HEK293 (cell line): ENCODE measurements around the gene RDX.

Source experiments
- CTCF ChIA-PET: fragments of 350-600 bp; formaldehyde crosslinking; extraction: SDS; loops from one replicate; lab custom pipeline; 2021; ENCODE audit warnings: antibody characterized with exemption; lab: Yijun Ruan, JAX
- POLR2A ChIA-PET: fragments of 300-600 bp; formaldehyde crosslinking; extraction: SDS; loops from one replicate; lab custom pipeline; 2020; ENCODE audit warnings: antibody characterized with exemption, inconsistent platforms; lab: Yijun Ruan, JAX
- H3K27ac ChIP-seq: fragments of 200-500 bp; sonication (Bioruptor generic); 2 replicates; pipeline ENCODE4 v1.5.1; 2014; ENCODE audit warnings: low read depth, low read length, control low read depth, inconsistent platforms; ENCODE audit errors: extremely low read depth
- H3K36me3 ChIP-seq, 2 experiments: fragments of 200-500 bp in 1 of 2; sonication (Bioruptor generic) in 1 of 2; 1 replicate in 1 of 2; 2 replicates in 1 of 2; pipeline ENCODE4 v1.5.1; 2014 to 2017; ENCODE audit warnings: inconsistent platforms in 2 of 2, low read length in 2 of 2; ENCODE audit not compliant: control insufficient read depth in 2 of 2, insufficient read depth in 1 of 2
- H3K4me1 ChIP-seq: fragments of 200-500 bp; sonication (Bioruptor generic); 2 replicates; pipeline ENCODE4 v1.5.1; 2014; ENCODE audit warnings: mild to moderate bottlenecking, low read length, inconsistent platforms; ENCODE audit not compliant: control insufficient read depth, insufficient read depth
- H3K4me3 ChIP-seq: 2 replicates; pipeline ENCODE4 v1.5.1; 2011; ENCODE audit warnings: low read depth, mild to moderate bottlenecking, control low read depth, low read length, moderate library complexity
- H3K9me3 ChIP-seq: fragments of 200-500 bp; sonication (Bioruptor generic); 2 replicates; pipeline ENCODE4 v1.5.1; 2014; ENCODE audit warnings: low read depth, low read length, inconsistent platforms; ENCODE audit not compliant: control insufficient read depth, insufficient read depth
- GLIS2 ChIP-seq: fragments of 450-650 bp; formaldehyde crosslinking; IDR thresholded peaks from 2 replicates; pipeline ENCODE4 v1.5.1; 2016; ENCODE audit warnings: missing biosample characterization, missing genetic modification characterization
- HOXC10 ChIP-seq: sonication (generic); formaldehyde crosslinking; IDR thresholded peaks from 2 replicates; pipeline ENCODE4 v1.8.1; 2023; ENCODE audit warnings: mild to moderate bottlenecking, missing genetic modification reagents
- HOXD13 ChIP-seq: sonication (generic); formaldehyde crosslinking; IDR thresholded peaks from 2 replicates; pipeline ENCODE4 v1.8.0; 2022; ENCODE audit warnings: missing genetic modification reagents, borderline replicate concordance
- MYNN ChIP-seq: fragments of 450-650 bp; formaldehyde crosslinking; IDR thresholded peaks from 2 replicates; pipeline ENCODE4 v1.5.1; 2016; ENCODE audit warnings: missing biosample characterization, missing genetic modification characterization, borderline replicate concordance
- SCRT2 ChIP-seq: fragments of 450-650 bp; formaldehyde crosslinking; IDR thresholded peaks from 2 replicates; pipeline ENCODE4 v1.5.1; 2016; ENCODE audit warnings: missing biosample characterization, missing genetic modification characterization
- ZBTB1 ChIP-seq: fragments of 450-650 bp; formaldehyde crosslinking; IDR thresholded peaks from 2 replicates; pipeline ENCODE4 v1.5.1; 2016; ENCODE audit warnings: missing biosample characterization, missing genetic modification characterization
- ZEB2 ChIP-seq: fragments of 450-650 bp; formaldehyde crosslinking; IDR thresholded peaks from 2 replicates; pipeline ENCODE4 v1.5.1; 2016; ENCODE audit warnings: missing biosample characterization, missing genetic modification characterization
- ZNF114 ChIP-seq: fragments of 450-650 bp; formaldehyde crosslinking; IDR thresholded peaks from 2 replicates; pipeline ENCODE4 v1.5.0; 2017; ENCODE audit warnings: missing biosample characterization, missing genetic modification characterization
- ZNF24 ChIP-seq: fragments of 450-650 bp; formaldehyde crosslinking; IDR thresholded peaks from 2 replicates; pipeline ENCODE4 v1.5.1; 2016; ENCODE audit warnings: missing biosample characterization, missing genetic modification characterization
- ZNF354C ChIP-seq: fragments of 450-650 bp; formaldehyde crosslinking; IDR thresholded peaks from 2 replicates; pipeline ENCODE4 v1.5.1; 2016; ENCODE audit warnings: missing biosample characterization, missing genetic modification characterization, low read depth, borderline replicate concordance
- ZNF529 ChIP-seq: fragments of 450-650 bp; formaldehyde crosslinking; IDR thresholded peaks from 2 replicates; pipeline ENCODE4 v1.5.1; 2017; ENCODE audit warnings: missing genetic modification characterization, missing biosample characterization; ENCODE audit not compliant: insufficient replicate concordance
- ZNF530 ChIP-seq: fragments of 450-650 bp; formaldehyde crosslinking; IDR thresholded peaks from 2 replicates; pipeline ENCODE4 v1.5.1; 2016; ENCODE audit warnings: low read depth, missing biosample characterization, missing genetic modification characterization
- ZNF558 ChIP-seq: fragments of 450-650 bp; formaldehyde crosslinking; IDR thresholded peaks from 2 replicates; pipeline ENCODE4 v1.5.1; 2016; ENCODE audit warnings: missing biosample characterization, missing genetic modification characterization
- ZNF660 ChIP-seq: fragments of 450-650 bp; IDR thresholded peaks from 2 replicates; pipeline ENCODE4 v1.5.1; 2018; ENCODE audit warnings: missing biosample characterization, mild to moderate bottlenecking, missing genetic modification characterization
- ZNF785 ChIP-seq: fragments of 450-650 bp; formaldehyde crosslinking; IDR thresholded peaks from 2 replicates; pipeline ENCODE4 v1.5.1; 2016; ENCODE audit warnings: missing biosample characterization, missing genetic modification characterization
- ZNF837 ChIP-seq: fragments of 450-650 bp; formaldehyde crosslinking; IDR thresholded peaks from 2 replicates; pipeline ENCODE4 v1.5.1; 2016; ENCODE audit warnings: missing biosample characterization, missing genetic modification characterization
- TF ChIP-seq, protein P1 (sequence below): fragments of 450-650 bp; formaldehyde crosslinking; IDR thresholded peaks from 2 replicates; pipeline ENCODE4 v1.5.1; 2016; ENCODE audit warnings: missing biosample characterization, missing genetic modification characterization, low read depth
- TF ChIP-seq, protein P2 (sequence below): fragments of 450-650 bp; formaldehyde crosslinking; conservative IDR thresholded peaks from 2 replicates; pipeline ENCODE4 v1.5.1; 2016; ENCODE audit warnings: low read depth, missing biosample characterization, missing genetic modification characterization
- TF ChIP-seq, protein P3 (sequence below): fragments of 450-650 bp; formaldehyde crosslinking; IDR thresholded peaks from 2 replicates; pipeline ENCODE4 v1.5.1; 2016; ENCODE audit warnings: missing biosample characterization, missing genetic modification characterization
- TF ChIP-seq, protein P4 (sequence below): fragments of 450-650 bp; formaldehyde crosslinking; IDR thresholded peaks from 2 replicates; pipeline ENCODE4 v1.5.1; 2016; ENCODE audit warnings: missing biosample characterization, missing genetic modification characterization
- TF ChIP-seq, protein P5 (sequence below): fragments of 450-650 bp; formaldehyde crosslinking; IDR thresholded peaks from 2 replicates; pipeline ENCODE4 v1.5.1; 2016; ENCODE audit warnings: missing biosample characterization, missing genetic modification characterization
- TF ChIP-seq, protein P6 (sequence below): fragments of 450-650 bp; formaldehyde crosslinking; IDR thresholded peaks from 2 replicates; pipeline ENCODE4 v1.5.1; 2016; ENCODE audit warnings: missing biosample characterization, missing genetic modification characterization, borderline replicate concordance

Gene RDX

DNA sequence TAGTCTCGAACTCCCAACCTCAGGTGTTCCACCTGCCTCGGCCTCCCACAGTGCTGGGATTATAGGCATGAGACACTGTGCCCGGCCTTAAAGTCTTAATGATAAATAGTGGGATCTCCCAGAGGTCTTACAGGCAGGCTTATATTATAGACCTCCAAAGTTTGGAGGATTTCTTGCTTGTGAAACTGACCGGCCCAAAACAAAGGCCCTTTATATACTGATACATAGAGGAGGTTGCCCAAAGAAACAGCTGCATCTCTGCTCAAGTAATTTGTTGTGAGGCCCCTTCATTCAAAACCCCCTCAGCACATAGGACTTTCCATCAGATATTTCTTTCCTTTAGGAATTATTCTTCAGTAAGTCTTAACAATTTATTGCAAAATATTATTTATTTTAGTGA is 27.4 kb upstream of the RDX start:
- Histone ChIP-seq H3K36me3 (no peaks in the 10 kb centered on the region), H3K27ac (no peak overlapping the region), H3K9me3 (no peaks in the 10 kb centered on the region), H3K4me3 (no peak overlapping the region), H3K4me1 (no peaks in the 10 kb centered on the region)
- POLR2A ChIA-PET: no interaction called here
- no peak for TF ChIP-seq HOXC10 (CRISPR knock-in tag)
- TF ChIP-seq, protein P1, sequence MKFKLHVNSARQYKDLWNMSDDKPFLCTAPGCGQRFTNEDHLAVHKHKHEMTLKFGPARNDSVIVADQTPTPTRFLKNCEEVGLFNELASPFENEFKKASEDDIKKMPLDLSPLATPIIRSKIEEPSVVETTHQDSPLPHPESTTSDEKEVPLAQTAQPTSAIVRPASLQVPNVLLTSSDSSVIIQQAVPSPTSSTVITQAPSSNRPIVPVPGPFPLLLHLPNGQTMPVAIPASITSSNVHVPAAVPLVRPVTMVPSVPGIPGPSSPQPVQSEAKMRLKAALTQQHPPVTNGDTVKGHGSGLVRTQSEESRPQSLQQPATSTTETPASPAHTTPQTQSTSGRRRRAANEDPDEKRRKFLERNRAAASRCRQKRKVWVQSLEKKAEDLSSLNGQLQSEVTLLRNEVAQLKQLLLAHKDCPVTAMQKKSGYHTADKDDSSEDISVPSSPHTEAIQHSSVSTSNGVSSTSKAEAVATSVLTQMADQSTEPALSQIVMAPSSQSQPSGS (tag by site-specific recombination): no peak
- TF ChIP-seq ZNF558: no peak
- no peak for TF ChIP-seq GLIS2
- no peak for TF ChIP-seq ZNF530 (tag by site-specific recombination)
- TF ChIP-seq SCRT2 (tag by site-specific recombination): no peak
- TF ChIP-seq ZNF354C: no peak
- TF ChIP-seq ZNF785 (tag by site-specific recombination): no peak
- CTCF ChIA-PET: no interaction called here

DNA sequence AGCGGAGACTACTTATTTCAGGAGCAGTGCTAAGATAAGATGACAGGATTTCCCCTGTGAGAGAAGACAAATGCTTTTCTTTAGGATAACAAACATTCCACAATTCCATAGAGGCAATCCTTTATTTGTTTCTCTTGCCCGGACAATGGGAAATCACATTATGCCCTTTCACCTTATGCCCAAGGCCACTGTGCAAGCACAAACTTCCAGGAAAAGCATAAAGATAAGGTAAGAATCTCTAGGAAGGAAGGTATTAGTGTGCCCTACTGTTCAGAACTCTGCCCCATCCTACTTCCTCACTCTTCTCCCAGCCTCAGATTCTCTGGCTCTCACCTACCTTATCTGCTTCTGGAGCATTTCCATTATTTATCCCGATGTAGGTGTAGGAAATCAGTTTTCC is 23.1 kb upstream of the RDX start:
- H3K4me1 ChIP-seq: no peaks in the 10 kb centered on the region
- CTCF ChIA-PET: interaction anchor here (0.9 kb wide), 1 partner anchor 26 kb away, joined by 3 read pairs; no protein-coding TSS in a partner anchor
- POLR2A ChIA-PET: interaction anchor here (0.9 to 2.6 kb wide), 3 partner anchors 10 to 23 kb away, joined by 3 to 9 read pairs (median 4); partner anchors contain the start of gene RDX
- TF ChIP-seq MYNN (tag by site-specific recombination) (no peak), ZNF660 (tag by site-specific recombination) (no peak), ZNF24 (tag by site-specific recombination) (no peak), ZNF529 (tag by site-specific recombination) (no peak), ZEB2 (tag by site-specific recombination) (no peak), ZNF837 (tag by site-specific recombination) (no peak), ZBTB1 (tag by site-specific recombination) (no peak), ZNF114 (tag by site-specific recombination) (no peak), HOXD13 (CRISPR knock-in tag) (no peak)
- TF ChIP-seq, protein P2, sequence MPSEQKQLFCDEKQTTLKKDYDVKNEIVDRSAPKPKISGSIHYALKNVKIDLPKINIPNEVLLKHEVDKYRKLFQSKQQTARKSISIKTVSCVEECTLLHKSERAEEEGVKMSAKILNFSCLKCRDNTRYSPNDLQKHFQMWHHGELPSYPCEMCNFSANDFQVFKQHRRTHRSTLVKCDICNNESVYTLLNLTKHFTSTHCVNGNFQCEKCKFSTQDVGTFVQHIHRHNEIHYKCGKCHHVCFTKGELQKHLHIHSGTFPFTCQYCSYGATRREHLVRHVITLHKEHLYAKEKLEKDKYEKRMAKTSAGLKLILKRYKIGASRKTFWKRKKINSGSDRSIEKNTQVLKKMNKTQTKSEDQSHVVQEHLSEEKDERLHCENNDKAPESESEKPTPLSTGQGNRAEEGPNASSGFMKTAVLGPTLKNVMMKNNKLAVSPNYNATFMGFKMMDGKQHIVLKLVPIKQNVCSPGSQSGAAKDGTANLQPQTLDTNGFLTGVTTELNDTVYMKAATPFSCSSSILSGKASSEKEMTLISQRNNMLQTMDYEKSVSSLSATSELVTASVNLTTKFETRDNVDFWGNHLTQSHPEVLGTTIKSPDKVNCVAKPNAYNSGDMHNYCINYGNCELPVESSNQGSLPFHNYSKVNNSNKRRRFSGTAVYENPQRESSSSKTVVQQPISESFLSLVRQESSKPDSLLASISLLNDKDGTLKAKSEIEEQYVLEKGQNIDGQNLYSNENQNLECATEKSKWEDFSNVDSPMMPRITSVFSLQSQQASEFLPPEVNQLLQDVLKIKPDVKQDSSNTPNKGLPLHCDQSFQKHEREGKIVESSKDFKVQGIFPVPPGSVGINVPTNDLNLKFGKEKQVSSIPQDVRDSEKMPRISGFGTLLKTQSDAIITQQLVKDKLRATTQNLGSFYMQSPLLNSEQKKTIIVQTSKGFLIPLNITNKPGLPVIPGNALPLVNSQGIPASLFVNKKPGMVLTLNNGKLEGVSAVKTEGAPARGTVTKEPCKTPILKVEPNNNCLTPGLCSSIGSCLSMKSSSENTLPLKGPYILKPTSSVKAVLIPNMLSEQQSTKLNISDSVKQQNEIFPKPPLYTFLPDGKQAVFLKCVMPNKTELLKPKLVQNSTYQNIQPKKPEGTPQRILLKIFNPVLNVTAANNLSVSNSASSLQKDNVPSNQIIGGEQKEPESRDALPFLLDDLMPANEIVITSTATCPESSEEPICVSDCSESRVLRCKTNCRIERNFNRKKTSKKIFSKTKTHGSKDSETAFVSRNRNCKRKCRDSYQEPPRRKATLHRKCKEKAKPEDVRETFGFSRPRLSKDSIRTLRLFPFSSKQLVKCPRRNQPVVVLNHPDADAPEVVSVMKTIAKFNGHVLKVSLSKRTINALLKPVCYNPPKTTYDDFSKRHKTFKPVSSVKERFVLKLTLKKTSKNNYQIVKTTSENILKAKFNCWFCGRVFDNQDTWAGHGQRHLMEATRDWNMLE (tag by site-specific recombination): no peak
- TF ChIP-seq, protein P3, sequence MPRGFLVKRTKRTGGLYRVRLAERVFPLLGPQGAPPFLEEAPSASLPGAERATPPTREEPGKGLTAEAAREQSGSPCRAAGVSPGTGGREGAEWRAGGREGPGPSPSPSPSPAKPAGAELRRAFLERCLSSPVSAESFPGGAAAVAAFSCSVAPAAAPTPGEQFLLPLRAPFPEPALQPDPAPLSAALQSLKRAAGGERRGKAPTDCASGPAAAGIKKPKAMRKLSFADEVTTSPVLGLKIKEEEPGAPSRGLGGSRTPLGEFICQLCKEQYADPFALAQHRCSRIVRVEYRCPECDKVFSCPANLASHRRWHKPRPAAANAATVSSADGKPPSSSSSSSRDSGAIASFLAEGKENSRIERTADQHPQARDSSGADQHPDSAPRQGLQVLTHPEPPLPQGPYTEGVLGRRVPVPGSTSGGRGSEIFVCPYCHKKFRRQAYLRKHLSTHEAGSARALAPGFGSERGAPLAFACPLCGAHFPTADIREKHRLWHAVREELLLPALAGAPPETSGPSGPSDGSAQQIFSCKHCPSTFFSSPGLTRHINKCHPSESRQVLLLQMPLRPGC (tag by site-specific recombination): no peak
- TF ChIP-seq, protein P4, sequence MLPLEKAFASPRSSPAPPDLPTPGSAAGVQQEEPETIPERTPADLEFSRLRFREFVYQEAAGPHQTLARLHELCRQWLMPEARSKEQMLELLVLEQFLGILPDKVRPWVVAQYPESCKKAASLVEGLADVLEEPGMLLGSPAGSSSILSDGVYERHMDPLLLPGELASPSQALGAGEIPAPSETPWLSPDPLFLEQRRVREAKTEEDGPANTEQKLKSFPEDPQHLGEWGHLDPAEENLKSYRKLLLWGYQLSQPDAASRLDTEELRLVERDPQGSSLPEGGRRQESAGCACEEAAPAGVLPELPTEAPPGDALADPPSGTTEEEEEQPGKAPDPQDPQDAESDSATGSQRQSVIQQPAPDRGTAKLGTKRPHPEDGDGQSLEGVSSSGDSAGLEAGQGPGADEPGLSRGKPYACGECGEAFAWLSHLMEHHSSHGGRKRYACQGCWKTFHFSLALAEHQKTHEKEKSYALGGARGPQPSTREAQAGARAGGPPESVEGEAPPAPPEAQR (tag by site-specific recombination): no peak
- TF ChIP-seq, protein P5, sequence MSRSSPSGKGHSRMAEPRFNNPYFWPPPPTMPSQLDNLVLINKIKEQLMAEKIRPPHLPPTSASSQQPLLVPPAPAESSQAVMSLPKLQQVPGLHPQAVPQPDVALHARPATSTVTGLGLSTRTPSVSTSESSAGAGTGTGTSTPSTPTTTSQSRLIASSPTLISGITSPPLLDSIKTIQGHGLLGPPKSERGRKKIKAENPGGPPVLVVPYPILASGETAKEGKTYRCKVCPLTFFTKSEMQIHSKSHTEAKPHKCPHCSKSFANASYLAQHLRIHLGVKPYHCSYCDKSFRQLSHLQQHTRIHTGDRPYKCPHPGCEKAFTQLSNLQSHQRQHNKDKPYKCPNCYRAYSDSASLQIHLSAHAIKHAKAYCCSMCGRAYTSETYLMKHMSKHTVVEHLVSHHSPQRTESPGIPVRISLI (tag by site-specific recombination): no peak
- TF ChIP-seq, protein P6, sequence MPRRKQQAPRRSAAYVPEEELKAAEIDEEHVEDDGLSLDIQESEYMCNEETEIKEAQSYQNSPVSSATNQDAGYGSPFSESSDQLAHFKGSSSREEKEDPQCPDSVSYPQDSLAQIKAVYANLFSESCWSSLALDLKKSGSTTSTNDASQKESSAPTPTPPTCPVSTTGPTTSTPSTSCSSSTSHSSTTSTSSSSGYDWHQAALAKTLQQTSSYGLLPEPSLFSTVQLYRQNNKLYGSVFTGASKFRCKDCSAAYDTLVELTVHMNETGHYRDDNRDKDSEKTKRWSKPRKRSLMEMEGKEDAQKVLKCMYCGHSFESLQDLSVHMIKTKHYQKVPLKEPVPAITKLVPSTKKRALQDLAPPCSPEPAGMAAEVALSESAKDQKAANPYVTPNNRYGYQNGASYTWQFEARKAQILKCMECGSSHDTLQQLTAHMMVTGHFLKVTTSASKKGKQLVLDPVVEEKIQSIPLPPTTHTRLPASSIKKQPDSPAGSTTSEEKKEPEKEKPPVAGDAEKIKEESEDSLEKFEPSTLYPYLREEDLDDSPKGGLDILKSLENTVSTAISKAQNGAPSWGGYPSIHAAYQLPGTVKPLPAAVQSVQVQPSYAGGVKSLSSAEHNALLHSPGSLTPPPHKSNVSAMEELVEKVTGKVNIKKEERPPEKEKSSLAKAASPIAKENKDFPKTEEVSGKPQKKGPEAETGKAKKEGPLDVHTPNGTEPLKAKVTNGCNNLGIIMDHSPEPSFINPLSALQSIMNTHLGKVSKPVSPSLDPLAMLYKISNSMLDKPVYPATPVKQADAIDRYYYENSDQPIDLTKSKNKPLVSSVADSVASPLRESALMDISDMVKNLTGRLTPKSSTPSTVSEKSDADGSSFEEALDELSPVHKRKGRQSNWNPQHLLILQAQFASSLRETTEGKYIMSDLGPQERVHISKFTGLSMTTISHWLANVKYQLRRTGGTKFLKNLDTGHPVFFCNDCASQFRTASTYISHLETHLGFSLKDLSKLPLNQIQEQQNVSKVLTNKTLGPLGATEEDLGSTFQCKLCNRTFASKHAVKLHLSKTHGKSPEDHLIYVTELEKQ (tag by site-specific recombination): no peak

More for the DNA sequence above, 23.1 kb upstream of the RDX start:
- no peaks in the 10 kb centered on the region for H3K9me3 ChIP-seq
- H3K27ac ChIP-seq: no peak overlapping the region
- no peak overlapping the region for H3K4me3 ChIP-seq
- H3K36me3 ChIP-seq: no peaks in the 10 kb centered on the region
